Ishikawa (cell line): Measurements from ENCODE around the gene KCTD13.

ENCODE experiments used
- CEBPB ChIP-seq: IDR thresholded peaks from 2 replicates; pipeline ENCODE4 v1.6.1; 2012
- YY1 ChIP-seq: IDR thresholded peaks from 2 replicates; pipeline ENCODE4 v1.6.1; 2012; ENCODE audit warnings: low read depth

DNA sequence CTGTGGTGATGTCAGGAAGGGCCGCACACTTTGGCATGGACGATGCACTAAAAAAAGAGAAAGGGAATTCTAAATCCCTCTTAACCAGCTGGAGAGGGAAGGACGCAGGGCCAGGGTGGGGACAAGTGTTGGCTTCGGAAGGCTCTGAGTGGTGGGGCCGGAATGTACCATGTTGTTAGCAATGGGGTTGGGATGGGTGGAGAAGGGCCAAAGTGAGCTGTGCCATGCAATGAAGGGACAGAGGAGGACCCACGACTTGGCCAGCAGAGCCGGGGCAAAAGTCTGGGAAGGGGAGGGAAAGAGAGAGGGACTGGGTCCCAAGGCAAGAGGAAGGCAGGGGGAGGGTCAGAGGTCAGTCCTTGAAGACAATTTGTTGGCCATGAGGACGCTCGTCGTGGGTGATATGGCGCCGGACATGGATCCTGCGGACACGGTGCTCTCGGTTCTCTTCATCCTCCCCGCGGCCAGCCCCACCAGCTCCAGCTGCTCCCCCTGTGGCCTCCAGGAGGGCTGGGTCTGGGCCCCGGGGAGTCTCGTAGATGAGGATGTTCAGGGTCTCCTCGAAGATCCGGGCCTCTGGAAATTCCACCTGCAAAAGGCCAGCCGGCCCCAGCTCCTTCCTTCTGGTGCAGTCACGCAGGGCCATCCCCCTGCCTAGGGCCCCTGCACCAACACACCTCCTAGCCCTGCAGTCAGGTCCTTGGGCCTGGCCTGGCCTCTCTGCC is 19.3 kb downstream of the KCTD13 start:
- TF ChIP-seq CEBPB (no peak), YY1 (no peak)
